Measurements from ENCODE around the gene LRRC70. TPM values are rescaled to one million over a fixed set of nuclear protein-coding genes. Genes with fewer than 3 reads are reported as not detected.
A peak's percentile ranks its signal among the peaks of the same experiment; 100 is the strongest.

The LRRC70 gene
- polyA plus RNA-seq, 3 donors, result 0.23 to 2.4 TPM; not detected in 1

DNA sequence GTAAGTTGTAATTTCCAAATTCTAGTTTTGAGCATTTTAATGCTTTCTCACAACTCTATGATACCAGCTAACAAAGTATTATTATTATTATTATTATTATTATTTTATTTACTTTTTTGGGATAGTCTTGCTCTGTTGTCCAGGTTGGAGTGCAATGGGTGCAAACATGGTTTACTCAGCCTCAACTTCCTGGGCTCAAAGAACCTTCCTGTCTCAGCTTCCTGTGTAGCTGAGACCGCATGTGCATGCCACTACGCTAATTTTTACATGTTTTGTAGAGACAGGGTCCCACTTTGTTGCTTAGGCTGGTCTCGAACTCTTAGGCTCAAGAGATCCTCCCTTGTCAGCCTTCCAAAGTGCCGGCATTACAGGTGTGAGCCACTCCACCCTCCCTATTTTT lies 27.0 kb downstream of the LRRC70 start:
- H3K4me3 ChIP-seq (replicated peaks in 1 of 3; ENCODE audit: low read depth in 2 of 3, low read length in 3 of 3), result no peak overlapping the region
- no peaks in the 10 kb centered on the region for H4K20me1 ChIP-seq (ENCODE audit: insufficient read depth, low read length)
- 100% methylated on average over 2 of the region's 4 CpGs for WGBS (ENCODE audit: insufficient coverage)
- TF ChIP-seq, protein P1, sequence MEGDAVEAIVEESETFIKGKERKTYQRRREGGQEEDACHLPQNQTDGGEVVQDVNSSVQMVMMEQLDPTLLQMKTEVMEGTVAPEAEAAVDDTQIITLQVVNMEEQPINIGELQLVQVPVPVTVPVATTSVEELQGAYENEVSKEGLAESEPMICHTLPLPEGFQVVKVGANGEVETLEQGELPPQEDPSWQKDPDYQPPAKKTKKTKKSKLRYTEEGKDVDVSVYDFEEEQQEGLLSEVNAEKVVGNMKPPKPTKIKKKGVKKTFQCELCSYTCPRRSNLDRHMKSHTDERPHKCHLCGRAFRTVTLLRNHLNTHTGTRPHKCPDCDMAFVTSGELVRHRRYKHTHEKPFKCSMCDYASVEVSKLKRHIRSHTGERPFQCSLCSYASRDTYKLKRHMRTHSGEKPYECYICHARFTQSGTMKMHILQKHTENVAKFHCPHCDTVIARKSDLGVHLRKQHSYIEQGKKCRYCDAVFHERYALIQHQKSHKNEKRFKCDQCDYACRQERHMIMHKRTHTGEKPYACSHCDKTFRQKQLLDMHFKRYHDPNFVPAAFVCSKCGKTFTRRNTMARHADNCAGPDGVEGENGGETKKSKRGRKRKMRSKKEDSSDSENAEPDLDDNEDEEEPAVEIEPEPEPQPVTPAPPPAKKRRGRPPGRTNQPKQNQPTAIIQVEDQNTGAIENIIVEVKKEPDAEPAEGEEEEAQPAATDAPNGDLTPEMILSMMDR (IDR thresholded peaks at IDR 0.05), result no peak
- no peaks in the 10 kb centered on the region for H3K9me3 ChIP-seq (replicated peaks in 1 of 2; ENCODE audit: control insufficient read depth in 1 of 2, insufficient read depth in 1 of 2, low read length in 2 of 2)
- H2AFZ ChIP-seq (ENCODE audit: insufficient read depth, low read depth, low read length, poor library complexity, severe bottlenecking), result no peak overlapping the region
- peaks cover 0 to 25% of the 10 kb centered on the region in 2 donors for H3K36me3 ChIP-seq (replicated peaks in 1 of 2; ENCODE audit: control insufficient read depth in 1 of 2, insufficient read depth in 2 of 2, low read length in 2 of 2)
- no peaks in the 10 kb centered on the region for H3K4me1 ChIP-seq (ENCODE audit: control insufficient read depth in 1 of 2, insufficient read depth in 2 of 2, low read length in 2 of 2)
- H3K27me3 ChIP-seq (ENCODE audit: control insufficient read depth in 2 of 2, insufficient read depth in 2 of 2, low read length in 2 of 2), result no peaks in the 10 kb centered on the region
- no peaks in the 10 kb centered on the region for H3K4me1 Mint-ChIP-seq
- no peak for DNase-seq
- intact Hi-C loops (cut with micrococcal nuclease), result no loop called here
- H3K4me3 Mint-ChIP-seq, result no peak overlapping the region
- H3K27ac Mint-ChIP-seq, result no peak overlapping the region
- H3K27me3 Mint-ChIP-seq (ENCODE audit: low read depth in 3 of 3), result no peaks in the 10 kb centered on the region
- no peak overlapping the region for H3K9ac ChIP-seq (ENCODE audit: insufficient read depth, low read length, poor library complexity, severe bottlenecking)
- no peak overlapping the region for H3K4me2 ChIP-seq (replicated peaks; ENCODE audit: extremely low read depth, low read length, poor library complexity, severe bottlenecking)
- peaks cover 0 to 3% (median 1%) of the 10 kb centered on the region in 7 donors for H3K9me3 Mint-ChIP-seq
- no peak overlapping the region for H3K27ac ChIP-seq (ENCODE audit: low read depth in 1 of 2, low read length in 2 of 2)
- no peaks in the 10 kb centered on the region for H3K79me2 ChIP-seq (ENCODE audit: insufficient read depth, low read length)
- peaks cover 15 to 27% of the 10 kb centered on the region in 2 donors for H3K36me3 Mint-ChIP-seq

GRCh38 chr5:62606878-62607277 lies 28.3 kb downstream of the LRRC70 start:
- no peak overlapping the region for H3K4me2 ChIP-seq (replicated peaks; ENCODE audit: extremely low read depth, low read length, poor library complexity, severe bottlenecking)
- no peaks in the 10 kb centered on the region for H4K20me1 ChIP-seq (ENCODE audit: insufficient read depth, low read length)
- no peak overlapping the region for H3K9ac ChIP-seq (ENCODE audit: insufficient read depth, low read length, poor library complexity, severe bottlenecking)
- TF ChIP-seq, protein P1 (IDR thresholded peaks at IDR 0.05), result no peak
- H3K4me3 ChIP-seq (replicated peaks in 1 of 3; ENCODE audit: low read depth in 2 of 3, low read length in 3 of 3), result no peak overlapping the region
- H3K4me1 ChIP-seq (ENCODE audit: control insufficient read depth in 1 of 2, insufficient read depth in 2 of 2, low read length in 2 of 2), result no peaks in the 10 kb centered on the region
- H3K9me3 ChIP-seq (replicated peaks in 1 of 2; ENCODE audit: control insufficient read depth in 1 of 2, insufficient read depth in 1 of 2, low read length in 2 of 2), result no peaks in the 10 kb centered on the region
- no peaks in the 10 kb centered on the region for H3K4me1 Mint-ChIP-seq
- no peaks in the 10 kb centered on the region for H3K79me2 ChIP-seq (ENCODE audit: insufficient read depth, low read length)
- peak overlapping the region in 1 of 7 donors; percentile 43 for H3K27ac Mint-ChIP-seq
- intact Hi-C loops (cut with micrococcal nuclease), result no loop called here
- peaks cover 16 to 27% of the 10 kb centered on the region in 2 donors for H3K36me3 Mint-ChIP-seq
- no peaks in the 10 kb centered on the region for H3K27me3 ChIP-seq (ENCODE audit: control insufficient read depth in 2 of 2, insufficient read depth in 2 of 2, low read length in 2 of 2)
- peaks cover 0 to 3% (median 1%) of the 10 kb centered on the region in 7 donors for H3K9me3 Mint-ChIP-seq
- no CpG with 5 or more reads among the region's 1 CpG for WGBS (ENCODE audit: insufficient coverage)
- DNase-seq, result no peak
- H3K27ac ChIP-seq (ENCODE audit: low read depth in 1 of 2, low read length in 2 of 2), result no peak overlapping the region
- peaks cover 0 to 25% of the 10 kb centered on the region in 2 donors for H3K36me3 ChIP-seq (replicated peaks in 1 of 2; ENCODE audit: control insufficient read depth in 1 of 2, insufficient read depth in 2 of 2, low read length in 2 of 2)
- H3K4me3 Mint-ChIP-seq, result no peak overlapping the region
- no peak overlapping the region for H2AFZ ChIP-seq (ENCODE audit: insufficient read depth, low read depth, low read length, poor library complexity, severe bottlenecking)
- H3K27me3 Mint-ChIP-seq (ENCODE audit: low read depth in 3 of 3), result no peaks in the 10 kb centered on the region

Measured in CD14-positive monocyte (primary cell).